HG03097 (cell line): ENCODE measurements around the gene SRCAP.

Experiments
- ATAC-seq: cut with Tn5 transposase; IDR thresholded peaks from one replicate; pipeline ENCODE4 v1.9.1; 2021; ENCODE audit not compliant: unreplicated experiment, low FRiP score

The SRCAP gene

GRCh38 chr16:30750876-30751465, 52.0 kb downstream of the SRCAP start:
- ATAC-seq: no peak

GRCh38 chr16:30753596-30753995, 54.6 kb downstream of the SRCAP start:
- ATAC-seq: no peak

GRCh38 chr16:30755955-30756780, 57.2 kb downstream of the SRCAP start:
- no peak for ATAC-seq

- ATAC-seq: no peak
Measured at GRCh38 chr16:30756781-30757100, 57.8 kb downstream of the SRCAP start.

- no peak for ATAC-seq
Measured at GRCh38 chr16:30757316-30757715, 58.3 kb downstream of the SRCAP start.

- no peak for ATAC-seq
Measured at GRCh38 chr16:30758988-30759491, 60.1 kb downstream of the SRCAP start.

- no peak for ATAC-seq
Measured at GRCh38 chr16:30760001-30760559, 61.1 kb downstream of the SRCAP start.

- ATAC-seq: no peak
Measured at GRCh38 chr16:30760577-30761426, 61.8 kb downstream of the SRCAP start.

GRCh38 chr16:30761427-30761927, 62.5 kb downstream of the SRCAP start:
- peak; percentile 21 for ATAC-seq

GRCh38 chr16:30761928-30762902, 63.2 kb downstream of the SRCAP start, which contains the start of the genes CFAP119 and RNF40:
CFAP119 (minus strand) TSS chr16:30762062; CDS start chr16:30761748, 314 bp downstream.
RNF40 (plus strand) TSS chr16:30762322; CDS start chr16:30762546, 224 bp downstream.
- peak; percentile 73 for ATAC-seq

- no peak for ATAC-seq
Measured at GRCh38 chr16:30762991-30763725, 64.2 kb downstream of the SRCAP start.

GRCh38 chr16:30764086-30764485, 65.1 kb downstream of the SRCAP start:
- no peak for ATAC-seq

GRCh38 chr16:30764816-30765465, 66.0 kb downstream of the SRCAP start:
- ATAC-seq: no peak

- ATAC-seq: no peak
Measured at GRCh38 chr16:30766206-30766932, 67.4 kb downstream of the SRCAP start.

- ATAC-seq: no peak
Measured at GRCh38 chr16:30766933-30767284, 67.9 kb downstream of the SRCAP start.

- ATAC-seq: no peak
Measured at GRCh38 chr16:30767767-30768465, 68.9 kb downstream of the SRCAP start.

GRCh38 chr16:30768583-30769181, 69.7 kb downstream of the SRCAP start:
- ATAC-seq: no peak
